Activated CD4-positive, alpha-beta T cell treated with anti-CD3 and anti-CD28 coated beads, Interleukin-2, amount 50 U/mL, for 4 hours (primary cell): ENCODE results near the gene SAPCD2.
"Not testable (repeated sequence)": the region's sequence is repeated elsewhere in the genome, so short reads cannot be mapped to it uniquely, and the experiment has no call there.

Experiments used
- DNase-seq, 2 experiments: peaks; one replicate each; pipeline ENCODE4 v3.0.0-alpha.2; 2020

SAPCD2 gene

DNA sequence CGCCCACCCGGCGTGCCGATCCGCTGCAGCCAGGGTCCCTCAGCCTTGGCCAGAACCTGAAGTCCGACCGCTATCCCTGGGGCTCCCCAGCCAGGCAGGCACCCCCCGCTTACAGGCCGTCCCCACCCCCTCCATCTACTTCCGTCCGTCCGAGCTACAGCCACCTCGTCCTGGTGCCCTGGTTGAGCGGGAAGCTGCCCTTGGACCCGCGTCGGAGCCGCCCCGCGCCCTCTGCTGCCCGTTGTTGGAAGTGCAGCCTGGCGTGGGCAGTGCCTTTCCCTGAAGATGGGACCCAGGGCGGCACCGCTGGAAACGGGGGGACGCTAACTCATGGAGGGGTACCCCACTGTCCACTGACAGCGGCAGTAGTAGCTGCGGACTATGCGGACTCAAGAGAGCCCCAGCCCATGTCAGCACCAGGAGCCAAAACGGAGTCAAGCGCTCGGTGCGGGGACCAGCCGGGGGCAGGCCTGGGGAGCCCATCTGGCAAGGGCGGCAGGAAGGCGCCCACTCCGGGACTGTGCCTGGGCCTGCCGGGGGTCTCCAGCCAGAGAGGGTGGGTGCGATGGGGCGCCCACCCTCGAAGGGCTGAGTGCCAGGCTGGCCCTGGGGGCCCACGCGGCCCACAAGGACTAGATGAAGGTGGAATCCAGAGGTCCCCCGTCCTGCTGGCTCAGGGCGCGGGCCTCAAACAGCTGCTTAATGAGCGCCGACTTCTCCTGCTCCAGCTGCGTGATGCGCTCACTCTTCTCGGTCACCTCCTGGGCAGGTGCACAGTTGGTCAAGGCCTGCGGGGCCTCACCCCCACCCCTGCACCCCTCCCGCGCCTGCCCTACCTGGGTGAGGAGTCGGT, 6.1 kb downstream of the SAPCD2 start:
- peak; percentile 49 to 61 for DNase-seq

DNA sequence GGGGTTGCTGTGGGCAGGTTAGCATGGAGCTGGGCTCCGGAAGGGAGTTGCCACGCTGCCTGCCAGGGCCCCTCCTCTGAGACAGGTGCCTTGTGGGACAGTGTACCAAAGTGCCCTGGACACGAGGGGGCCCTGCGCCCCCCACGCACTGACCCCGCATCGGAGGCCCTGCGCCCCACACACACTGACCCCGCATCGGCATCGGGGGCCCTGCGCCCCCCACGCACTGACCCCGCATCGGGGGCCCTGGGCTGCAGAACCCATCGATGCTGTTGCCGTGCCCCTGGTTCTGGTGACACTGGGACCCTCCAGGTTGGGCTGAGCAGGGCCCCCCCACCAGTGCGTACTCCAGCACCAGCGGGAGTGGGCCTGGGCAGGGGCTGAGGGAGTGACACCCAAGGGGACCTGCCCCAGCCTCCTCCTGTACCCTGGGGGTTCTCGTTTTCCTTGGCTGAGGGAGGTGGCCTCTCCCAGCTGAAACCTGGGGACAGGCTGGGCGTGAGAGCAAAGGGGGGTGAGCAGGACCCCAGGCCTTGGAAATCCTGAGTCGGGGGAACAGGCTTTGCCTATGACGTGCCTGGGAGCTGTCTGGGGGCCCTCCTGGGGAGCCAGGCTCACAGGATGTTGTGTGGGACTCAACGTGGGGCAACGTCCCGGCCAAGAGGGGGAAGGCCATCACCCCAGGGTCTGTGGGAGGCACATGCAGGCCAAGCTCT, 6.9 kb downstream of the SAPCD2 start:
- DNase-seq, result no peak

DNA sequence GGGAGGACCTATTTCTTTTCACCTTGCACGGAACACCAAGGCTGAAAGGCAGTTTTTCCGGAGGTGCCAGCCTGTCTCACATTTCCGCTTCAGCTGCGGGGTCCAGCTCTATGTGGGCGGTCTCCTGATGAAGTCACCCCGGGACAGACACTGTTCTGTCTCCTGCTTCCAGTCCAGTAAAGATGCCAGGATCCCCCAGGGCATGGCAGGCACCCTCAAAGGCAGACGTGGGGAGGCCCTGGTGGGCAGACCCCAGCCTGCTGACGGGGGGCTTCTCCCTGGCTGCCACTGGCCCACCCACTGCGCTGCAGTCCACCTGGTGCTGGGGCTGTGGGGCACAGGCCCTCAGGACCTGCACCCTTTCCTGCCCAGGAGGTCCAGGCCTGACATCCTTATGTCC, 7.6 kb downstream of the SAPCD2 start:
- not testable (repeated sequence) for DNase-seq

GRCh38 chr9:137062384-137062783, 8.0 kb downstream of the SAPCD2 start:
- DNase-seq, result no peak

GRCh38 chr9:137058521-137059234, 11.7 kb downstream of the SAPCD2 start:
- no peak for DNase-seq

DNA sequence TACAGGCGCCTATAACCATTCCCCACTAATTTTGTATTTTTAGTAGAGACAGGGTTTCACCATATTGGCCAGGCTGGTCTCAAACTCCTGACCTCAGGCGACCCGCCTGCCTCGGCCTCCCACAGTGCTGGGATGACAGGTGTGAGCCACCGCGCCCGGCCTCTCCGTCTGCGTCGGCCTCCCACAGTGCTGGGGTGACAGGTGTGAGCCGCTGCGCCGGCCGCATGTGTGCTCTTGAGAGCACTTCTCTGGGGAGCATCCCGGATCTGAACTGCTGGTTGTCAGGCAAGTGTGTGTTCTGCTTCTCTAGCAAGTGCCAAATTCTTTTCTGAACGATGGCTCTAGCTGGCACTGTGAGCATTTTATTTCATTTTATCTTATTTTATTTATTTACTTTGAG, 12.8 kb downstream of the SAPCD2 start:
- no peak for DNase-seq

DNA sequence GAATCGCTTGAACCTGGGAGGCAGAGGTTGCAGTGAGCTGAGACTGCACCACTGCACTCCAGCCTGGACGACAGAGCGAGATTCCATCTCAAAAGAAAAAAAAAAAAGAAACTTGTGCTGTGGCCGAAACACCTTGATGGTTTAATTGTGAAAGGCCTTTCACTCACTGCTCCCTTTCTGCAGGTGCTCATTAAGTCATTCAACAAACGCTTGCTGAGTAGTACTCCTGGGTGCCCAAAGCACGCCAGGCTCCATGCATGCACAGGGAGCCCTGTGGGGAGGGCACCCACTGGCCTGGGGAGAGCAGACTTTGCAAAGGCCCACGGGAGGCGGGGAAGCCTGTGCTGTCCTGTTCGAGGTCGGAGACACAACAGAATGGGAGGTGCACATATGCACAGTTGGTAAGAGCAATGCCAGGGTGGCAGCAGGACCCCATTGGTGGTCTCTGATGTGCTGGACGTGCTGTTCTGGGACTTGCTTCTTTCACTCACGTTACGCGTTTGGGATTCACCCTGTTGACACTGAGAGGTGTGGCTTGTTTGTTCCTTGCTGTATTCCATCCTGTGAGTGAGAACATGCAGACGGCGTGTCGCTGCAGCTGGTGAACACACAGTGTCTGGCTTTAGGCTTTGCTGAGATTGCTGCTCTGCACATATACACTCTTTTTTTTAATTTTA, 13.5 kb downstream of the SAPCD2 start:
- no peak for DNase-seq

DNA sequence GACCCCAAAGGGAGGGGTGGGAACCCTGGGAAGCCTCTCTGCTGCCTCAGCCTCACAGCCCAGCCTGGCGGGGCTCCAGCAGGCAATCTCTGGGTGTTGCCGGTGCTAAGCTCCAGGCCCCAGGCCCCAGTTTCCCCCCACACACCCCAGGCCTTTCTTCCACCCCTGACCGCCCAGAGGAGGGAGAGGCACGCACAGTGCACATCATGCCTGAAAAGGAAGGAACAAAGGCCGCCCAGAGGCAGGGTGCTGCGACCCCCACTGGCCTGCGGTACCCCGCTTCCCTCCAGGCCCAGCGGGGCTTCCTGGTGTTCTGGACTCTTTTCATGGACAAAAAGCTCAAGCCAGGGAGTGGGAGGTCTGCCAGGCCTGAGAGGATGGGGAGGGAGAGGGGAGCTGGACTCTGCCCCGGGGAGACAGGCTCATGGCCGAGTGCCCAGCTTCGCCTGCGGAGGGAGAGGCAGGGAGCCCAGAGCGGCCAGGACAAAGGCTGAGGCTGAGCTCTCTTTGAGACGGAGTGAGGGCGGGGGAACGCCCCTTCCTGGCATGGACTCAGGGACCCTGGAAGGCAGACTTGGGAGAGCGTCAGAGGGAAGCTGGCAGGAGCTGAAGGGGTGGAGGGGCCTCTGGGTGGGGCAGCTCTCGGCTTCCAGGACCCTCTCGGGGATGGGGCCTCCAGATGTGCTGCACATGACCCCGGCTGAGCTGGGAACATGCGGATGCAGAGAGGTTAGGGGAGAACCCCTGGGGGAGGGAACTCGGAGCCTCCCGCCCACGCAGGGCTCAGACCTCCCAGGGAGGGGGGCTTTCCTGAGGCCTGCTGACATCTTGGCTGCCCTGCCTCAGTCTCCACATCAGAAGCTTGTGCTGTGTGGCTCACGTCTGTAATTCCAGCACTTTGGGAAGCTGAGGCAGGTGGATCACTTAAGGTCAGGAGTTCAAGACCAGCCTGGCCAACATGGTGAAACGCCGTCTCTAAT, 14.7 kb downstream of the SAPCD2 start:
- no peak for DNase-seq

- no peak for DNase-seq
Observed at GRCh38 chr9:137054932-137055384, 15.4 kb downstream of the SAPCD2 start.

- no peak for DNase-seq
Observed at GRCh38 chr9:137053944-137054931, 16.1 kb downstream of the SAPCD2 start, which contains the start of gene ENTPD2. Gene ENTPD2, minus strand, starts transcription at chr9:137054061. Its CDS starts 64 bp downstream, at chr9:137053997.

DNA sequence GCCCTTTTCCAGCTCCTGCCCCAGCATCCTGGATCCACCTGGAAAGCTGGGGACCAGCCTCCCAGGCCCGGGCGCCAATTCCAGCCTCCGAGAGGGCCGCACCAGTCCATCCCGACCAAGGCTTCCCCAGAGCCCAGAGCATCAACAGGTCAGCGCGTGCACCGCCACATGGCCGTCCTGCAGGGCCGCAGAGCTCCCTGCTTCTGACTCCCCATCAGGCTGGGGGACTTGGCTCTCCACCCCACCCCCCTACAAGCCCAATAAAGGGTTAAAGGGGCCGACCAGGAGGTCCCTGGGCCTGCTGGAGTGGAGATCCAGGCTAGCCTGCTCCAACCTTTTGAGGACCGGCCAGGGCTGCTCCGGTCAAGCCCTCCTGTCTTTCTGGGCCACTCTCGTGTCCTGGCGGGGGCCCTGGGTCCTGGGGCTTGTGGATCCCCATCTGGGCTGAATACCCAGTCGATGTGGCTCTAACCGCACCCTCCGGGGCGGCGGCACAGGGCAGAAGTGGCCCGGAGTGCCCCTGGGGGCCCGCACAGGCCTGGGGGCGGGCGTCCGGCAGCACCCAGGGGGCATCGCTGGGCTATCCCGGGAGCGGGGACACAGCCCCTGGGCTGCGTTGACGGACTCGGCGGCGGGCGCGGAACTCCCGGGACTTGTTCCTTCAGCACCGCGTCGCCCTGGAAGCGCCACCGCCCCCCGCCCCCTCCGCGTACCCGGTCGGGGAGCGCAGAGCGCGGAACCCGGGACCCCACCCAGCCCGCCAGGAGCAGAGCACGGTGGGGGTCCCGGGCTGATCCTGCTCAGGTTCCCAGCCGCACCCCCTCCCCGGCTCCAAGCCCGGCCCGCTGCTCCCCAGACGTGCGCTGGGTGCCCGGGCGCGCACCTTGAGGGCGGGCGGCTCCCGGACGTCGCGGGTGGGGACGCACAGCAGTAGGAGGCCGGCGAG, 17.1 kb downstream of the SAPCD2 start:
- no peak for DNase-seq

DNA sequence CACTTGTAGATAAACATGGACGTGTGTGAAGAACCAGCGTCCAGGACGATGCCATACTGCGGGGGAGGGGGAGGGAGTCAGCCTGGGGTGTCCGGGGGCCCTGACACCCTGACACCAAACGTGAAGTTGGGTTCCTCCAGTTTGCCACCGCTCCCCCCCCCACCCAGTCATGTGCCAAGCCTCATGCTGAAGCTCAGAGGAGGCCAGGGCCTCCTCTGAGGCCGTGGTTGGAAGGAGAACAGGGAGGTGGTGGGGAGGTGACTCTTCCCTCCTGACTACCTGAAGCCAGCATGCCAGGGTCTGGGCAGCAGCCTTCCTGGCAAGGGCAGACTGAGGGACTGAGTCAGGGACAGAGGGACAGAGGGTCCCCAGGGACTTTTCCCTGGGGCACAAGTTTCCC, 18.1 kb downstream of the SAPCD2 start:
- DNase-seq, result no peak

DNA sequence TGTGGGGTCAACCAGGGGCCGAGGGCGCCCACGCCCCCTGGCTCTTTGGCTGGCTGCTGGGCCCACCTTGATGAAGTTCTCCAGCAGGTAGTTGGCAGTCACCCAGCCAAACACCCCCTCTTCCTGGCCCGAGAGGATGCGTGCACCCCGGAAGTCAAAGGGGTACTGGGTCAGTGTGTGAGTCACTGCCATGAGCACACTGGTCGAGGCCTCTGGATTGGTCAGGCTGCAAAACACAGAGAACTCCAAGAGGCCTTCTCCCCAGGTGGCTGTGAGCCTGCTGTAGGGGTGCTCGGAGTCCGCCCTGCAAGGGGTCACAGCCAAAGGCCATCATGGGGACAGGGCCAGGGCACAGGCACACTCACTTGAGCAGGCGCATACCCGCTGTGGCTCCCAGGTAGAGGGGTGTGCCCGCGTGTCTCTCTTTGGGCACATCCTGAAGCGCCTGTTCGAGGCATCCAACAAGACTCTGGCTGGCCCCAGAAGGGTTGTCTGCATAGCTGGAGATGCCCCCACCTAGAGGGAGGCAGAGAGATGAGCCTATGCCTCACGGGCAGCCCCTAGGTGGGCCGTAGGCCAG, 19.1 kb downstream of the SAPCD2 start:
- DNase-seq, result no peak

- no peak for DNase-seq
Observed at GRCh38 chr9:137050570-137050969, 19.8 kb downstream of the SAPCD2 start.

DNA sequence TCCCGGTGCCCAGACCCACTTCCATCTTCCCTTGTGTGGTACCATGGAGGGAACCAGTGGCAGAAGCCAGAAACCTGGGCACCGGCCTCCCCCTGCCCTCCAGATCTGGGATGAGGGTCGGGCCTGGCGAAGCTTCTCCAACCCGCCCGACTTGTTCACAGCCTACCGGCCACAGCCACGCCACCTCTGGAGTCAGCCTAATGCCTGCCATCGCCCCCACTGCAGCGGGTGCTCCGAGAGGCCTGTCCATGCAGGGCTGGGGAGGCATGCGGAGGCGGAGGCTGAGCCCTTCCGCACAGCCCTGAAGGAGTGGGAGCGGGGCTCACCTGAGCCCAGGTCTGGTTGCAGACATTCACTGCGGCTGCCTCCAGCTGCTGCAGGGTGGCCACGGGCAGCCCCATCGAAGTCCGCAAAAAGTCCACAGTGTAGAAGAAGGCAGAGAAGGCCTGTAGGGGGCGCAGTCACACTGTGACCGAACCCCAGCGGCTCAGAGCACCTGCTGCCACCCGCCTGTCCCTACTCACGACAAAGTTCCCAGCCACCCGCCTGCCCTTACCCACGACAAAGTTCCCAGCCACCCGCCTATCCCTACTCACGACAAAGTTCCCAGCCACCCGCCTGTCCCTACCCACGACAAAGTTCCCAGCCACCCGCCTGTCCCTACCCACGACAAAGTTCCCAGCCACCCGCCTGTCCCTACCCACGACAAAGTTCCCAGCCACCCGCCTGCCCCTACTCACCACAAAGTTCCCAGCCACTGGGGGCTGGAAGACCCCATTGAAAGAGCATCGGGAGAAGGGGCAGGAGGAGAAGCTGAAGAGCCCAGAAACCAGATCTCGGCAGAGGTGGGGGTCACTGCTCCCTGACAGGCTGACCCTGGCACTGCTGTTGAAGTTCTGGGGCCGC, 20.6 kb downstream of the SAPCD2 start:
- peak; percentile 41 to 47 for DNase-seq

- DNase-seq, result no peak
Observed at GRCh38 chr9:137048655-137049543, 21.5 kb downstream of the SAPCD2 start.
